Measurements from ENCODE around the gene DLGAP1. TPM values are rescaled to one million over a fixed set of nuclear protein-coding genes. Genes with fewer than 3 reads are reported as not detected.

DLGAP1 gene
- total and polyA plus RNA-seq, 2 of the 8 experiments (the other 6 are each of a cell fraction or from before 2014, with no cell fraction given): 11.8 to 16.9 TPM

- TF ChIP-seq CHD7 (IDR thresholded peaks at IDR 0.05; ENCODE audit: insufficient replicate concordance, low read length): no peak
- no peak for TF ChIP-seq CHD1 (IDR thresholded peaks at IDR 0.05; ENCODE audit: low read depth, low read length)
- no peak for TF ChIP-seq KDM1A (IDR thresholded peaks at IDR 0.05; ENCODE audit: borderline replicate concordance, low read length)
- no peak for TF ChIP-seq ASH2L (IDR thresholded peaks at IDR 0.05; ENCODE audit: low read length)
- no peak for TF ChIP-seq SUZ12 (IDR thresholded peaks at IDR 0.05; ENCODE audit: low read length)
- no peak for TF ChIP-seq RBBP5 (IDR thresholded peaks at IDR 0.05; ENCODE audit: borderline replicate concordance, low read depth, low read length)
- TF ChIP-seq TCF12 (IDR thresholded peaks at IDR 0.05; ENCODE audit: low read depth, low read length): no peak
- no peak for TF ChIP-seq CHD2 (IDR thresholded peaks at IDR 0.05; ENCODE audit: low read length)
- TF ChIP-seq POLR2AphosphoS5 (IDR thresholded peaks at IDR 0.05; ENCODE audit: low read depth, low read length): no peak
- no peak for TF ChIP-seq YY1 (IDR thresholded peaks at IDR 0.05; ENCODE audit: low read depth, low read length)
- TF ChIP-seq HDAC2 (IDR thresholded peaks at IDR 0.05; ENCODE audit: borderline replicate concordance in 1 of 2, low read depth in 2 of 2, low read length in 2 of 2): no peak
- TF ChIP-seq JUN (IDR thresholded peaks at IDR 0.05; ENCODE audit: low read depth, low read length): no peak
- no peak for TF ChIP-seq ZNF274 (IDR thresholded peaks at IDR 0.05; ENCODE audit: borderline replicate concordance, extremely low read depth, low read length)
These were observed 612.3 kb downstream of the DLGAP1 start (continued) for GRCh38 chr18:3842844-3843243.
